Tibial nerve (tissue), 4 donors: Measurements from ENCODE around the gene PNCK.

Source experiments
- EP300 ChIP-seq, 2 donors: sonication (generic); formaldehyde crosslinking; IDR thresholded peaks; one replicate each; pipeline ENCODE4 v1.6.1; 2017; ENCODE audit warnings: antibody characterized with exemption in 2 of 2, mild to moderate bottlenecking in 1 of 2
- POLR2A ChIP-seq, 2 donors: fragments of 450-650 bp; IDR thresholded peaks; one replicate each; pipeline ENCODE4 v1.6.1; 2017; ENCODE audit warnings: antibody characterized with exemption in 2 of 2, mild to moderate bottlenecking in 2 of 2, moderate library complexity in 2 of 2
- TF ChIP-seq, protein P1 (sequence below), 5 experiments: fragments of 200-600 bp in 3 of 5; fragments of 450-650 bp in 2 of 5; sonication (generic) in 3 of 5; IDR thresholded peaks; one replicate each; pipeline ENCODE4 v1.5.1; 2016 to 2019; ENCODE audit warnings: antibody characterized with exemption in 5 of 5, mild to moderate bottlenecking in 3 of 5, moderate library complexity in 2 of 5

DNA sequence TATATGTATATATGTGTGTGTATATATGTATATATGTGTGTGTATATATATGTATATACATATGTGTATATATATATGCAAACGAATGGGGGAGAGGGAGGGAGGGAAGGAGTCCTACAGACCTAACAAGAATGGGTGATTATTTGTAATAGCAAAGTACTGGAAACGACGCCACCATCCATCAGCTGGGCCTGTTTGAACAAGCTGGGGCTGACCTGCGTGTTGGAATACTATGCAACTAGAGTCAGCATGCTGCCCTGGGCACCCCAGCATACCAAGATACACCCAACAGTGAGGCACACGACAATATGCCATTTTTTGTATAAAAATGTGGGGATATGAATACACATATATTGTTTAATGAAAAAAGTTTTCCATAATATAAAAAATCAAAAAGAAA, 53.0 kb downstream of the PNCK start:
- TF ChIP-seq, protein P1, sequence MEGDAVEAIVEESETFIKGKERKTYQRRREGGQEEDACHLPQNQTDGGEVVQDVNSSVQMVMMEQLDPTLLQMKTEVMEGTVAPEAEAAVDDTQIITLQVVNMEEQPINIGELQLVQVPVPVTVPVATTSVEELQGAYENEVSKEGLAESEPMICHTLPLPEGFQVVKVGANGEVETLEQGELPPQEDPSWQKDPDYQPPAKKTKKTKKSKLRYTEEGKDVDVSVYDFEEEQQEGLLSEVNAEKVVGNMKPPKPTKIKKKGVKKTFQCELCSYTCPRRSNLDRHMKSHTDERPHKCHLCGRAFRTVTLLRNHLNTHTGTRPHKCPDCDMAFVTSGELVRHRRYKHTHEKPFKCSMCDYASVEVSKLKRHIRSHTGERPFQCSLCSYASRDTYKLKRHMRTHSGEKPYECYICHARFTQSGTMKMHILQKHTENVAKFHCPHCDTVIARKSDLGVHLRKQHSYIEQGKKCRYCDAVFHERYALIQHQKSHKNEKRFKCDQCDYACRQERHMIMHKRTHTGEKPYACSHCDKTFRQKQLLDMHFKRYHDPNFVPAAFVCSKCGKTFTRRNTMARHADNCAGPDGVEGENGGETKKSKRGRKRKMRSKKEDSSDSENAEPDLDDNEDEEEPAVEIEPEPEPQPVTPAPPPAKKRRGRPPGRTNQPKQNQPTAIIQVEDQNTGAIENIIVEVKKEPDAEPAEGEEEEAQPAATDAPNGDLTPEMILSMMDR (IDR thresholded peaks at IDR 0.05): no peak
- TF ChIP-seq POLR2A (IDR thresholded peaks at IDR 0.05): no peak
- TF ChIP-seq EP300 (IDR thresholded peaks at IDR 0.05): no peak
